Chondrocyte (in vitro differentiated cells): ENCODE measurements around the gene LITAF. TPM values are rescaled to one million over a fixed set of nuclear protein-coding genes. Genes with fewer than 3 reads are reported as not detected.

Experiments used
- DNase-seq: peaks from one replicate; pipeline ENCODE4 v3.0.0; 2021; ENCODE audit warnings: mixed read lengths, low spot score
- H3K27ac Mint-ChIP-seq: one replicate; pipeline ENCODE4 v1.8.0; 2021; ENCODE audit warnings: mild to moderate bottlenecking, moderate library complexity, mixed read lengths; ENCODE audit not compliant: unreplicated experiment
- H3K27me3 Mint-ChIP-seq: 2 replicates; pipeline ENCODE4 v1.8.0; 2021; ENCODE audit warnings: low read depth, mixed read lengths
- H3K36me3 Mint-ChIP-seq: 2 replicates; pipeline ENCODE4 v1.8.0; 2021; ENCODE audit warnings: low read depth, mixed read lengths
- H3K4me1 Mint-ChIP-seq: 2 replicates; pipeline ENCODE4 v1.8.0; 2021; ENCODE audit warnings: low read depth, mild to moderate bottlenecking, mixed read lengths
- H3K4me3 Mint-ChIP-seq: one replicate; pipeline ENCODE4 v1.8.0; 2021; ENCODE audit warnings: mild to moderate bottlenecking, moderate library complexity, mixed read lengths; ENCODE audit not compliant: unreplicated experiment
- H3K9me3 Mint-ChIP-seq: 2 replicates; pipeline ENCODE4 v1.8.0; 2021; ENCODE audit warnings: low read depth, mixed read lengths
- CTCF ChIP-seq: fragments of 200-600 bp; sonication (generic); IDR thresholded peaks from 2 replicates; pipeline ENCODE4 v1.5.0; 2021; ENCODE audit warnings: antibody characterized with exemption, mild to moderate bottlenecking, moderate library complexity
- total RNA-seq: library from RNA; stranded (reverse); gene quantifications from 3 replicates; pipeline ENCODE4 v1.2.1, GENCODE V29; 2021

Gene LITAF
- total RNA-seq, 1 donor from 2014 or later = 91.9 TPM

DNA sequence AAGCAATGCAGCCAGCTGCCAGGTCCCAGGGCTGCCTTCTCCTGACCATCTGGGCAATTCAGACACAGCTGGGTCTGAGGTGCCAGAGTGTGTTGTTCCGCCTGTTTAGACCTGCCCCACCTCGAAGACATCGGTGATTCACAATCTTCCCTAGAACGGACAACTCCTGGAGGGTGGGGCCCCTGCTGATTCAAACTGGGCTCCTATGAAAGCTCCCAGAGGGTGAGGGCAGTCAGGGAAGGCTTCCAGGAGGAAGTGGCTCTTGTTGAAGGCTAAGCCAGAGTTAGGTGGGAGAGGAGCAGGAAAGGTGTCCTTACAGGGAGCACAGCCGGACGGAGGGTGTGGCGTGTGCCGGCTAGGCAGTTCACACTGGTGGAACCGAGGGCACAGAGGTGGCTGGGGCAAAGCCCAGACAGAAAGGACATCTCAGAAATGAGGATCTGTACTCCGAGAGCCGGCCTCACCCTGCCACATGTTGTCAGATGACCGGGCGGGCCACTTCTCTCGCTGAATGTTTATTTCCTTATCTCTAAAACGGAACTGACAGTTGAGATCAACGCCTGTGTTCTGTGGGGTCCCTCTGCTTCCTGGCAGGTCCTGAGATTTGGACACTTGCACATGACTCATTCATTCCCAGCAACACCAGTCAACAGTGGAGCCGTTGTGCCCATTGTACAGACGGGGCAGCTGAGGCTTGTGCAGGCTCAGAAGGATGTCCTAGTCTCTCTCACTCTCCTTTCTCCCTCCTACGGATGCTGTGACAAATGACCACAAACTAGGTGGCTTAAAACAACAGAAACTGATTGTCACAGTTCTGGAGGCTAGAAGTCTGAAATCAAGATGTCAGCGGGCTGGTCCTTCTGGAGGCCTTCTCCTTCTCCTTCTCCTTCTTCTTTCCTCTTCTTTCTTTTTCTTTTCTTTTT is 26.9 kb upstream of the LITAF start:
- no peaks in the 10 kb centered on the region for H3K27me3 Mint-ChIP-seq
- no peak for TF ChIP-seq CTCF
- peaks cover 31% of the 10 kb centered on the region for H3K4me1 Mint-ChIP-seq
- H3K9me3 Mint-ChIP-seq = no peaks in the 10 kb centered on the region
- H3K36me3 Mint-ChIP-seq = no peaks in the 10 kb centered on the region
- no peak overlapping the region for H3K27ac Mint-ChIP-seq
- no peak for DNase-seq
- no peak overlapping the region for H3K4me3 Mint-ChIP-seq

- Mint-ChIP-seq H3K36me3 (no peaks in the 10 kb centered on the region), H3K27ac (no peak overlapping the region), H3K4me1 (peaks cover 31% of the 10 kb centered on the region), H3K27me3 (no peaks in the 10 kb centered on the region), H3K4me3 (no peak overlapping the region), H3K9me3 (no peaks in the 10 kb centered on the region)
- TF ChIP-seq CTCF = no peak
- no peak for DNase-seq
These were observed 25.9 kb upstream of the LITAF start for GRCh38 chr16:11612665-11613025.

GRCh38 chr16:11611871-11612664 is 25.3 kb upstream of the LITAF start:
- H3K4me3 Mint-ChIP-seq = no peak overlapping the region
- no peak overlapping the region for H3K27ac Mint-ChIP-seq
- H3K4me1 Mint-ChIP-seq = peaks cover 31% of the 10 kb centered on the region
- DNase-seq = no peak
- no peaks in the 10 kb centered on the region for H3K27me3 Mint-ChIP-seq
- no peaks in the 10 kb centered on the region for H3K9me3 Mint-ChIP-seq
- no peaks in the 10 kb centered on the region for H3K36me3 Mint-ChIP-seq
- TF ChIP-seq CTCF = no peak

DNA sequence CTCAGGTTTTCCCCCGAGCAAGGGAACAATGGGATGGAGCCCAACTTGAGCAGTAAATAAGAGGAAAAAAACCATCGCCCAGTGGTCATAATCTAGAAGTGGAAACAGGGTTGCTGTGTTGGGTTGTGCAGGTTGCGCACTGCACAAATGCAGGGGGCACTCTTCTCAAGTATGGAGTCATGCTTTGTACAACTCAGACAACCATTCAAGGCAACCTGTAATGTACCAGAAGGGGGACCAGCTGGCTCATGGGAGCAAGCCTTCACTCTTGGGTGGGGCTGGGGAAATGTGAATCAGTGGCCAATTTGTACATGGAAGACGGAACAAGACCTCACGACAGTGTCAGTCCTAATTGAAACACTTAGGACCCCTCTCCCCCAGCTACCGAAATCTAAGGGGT is 23.9 kb upstream of the LITAF start:
- no peak for TF ChIP-seq CTCF
- Mint-ChIP-seq H3K4me3 (no peak overlapping the region), H3K36me3 (no peaks in the 10 kb centered on the region), H3K4me1 (peaks cover 31% of the 10 kb centered on the region), H3K27ac (no peak overlapping the region), H3K9me3 (no peaks in the 10 kb centered on the region), H3K27me3 (no peaks in the 10 kb centered on the region)
- no peak for DNase-seq

DNA sequence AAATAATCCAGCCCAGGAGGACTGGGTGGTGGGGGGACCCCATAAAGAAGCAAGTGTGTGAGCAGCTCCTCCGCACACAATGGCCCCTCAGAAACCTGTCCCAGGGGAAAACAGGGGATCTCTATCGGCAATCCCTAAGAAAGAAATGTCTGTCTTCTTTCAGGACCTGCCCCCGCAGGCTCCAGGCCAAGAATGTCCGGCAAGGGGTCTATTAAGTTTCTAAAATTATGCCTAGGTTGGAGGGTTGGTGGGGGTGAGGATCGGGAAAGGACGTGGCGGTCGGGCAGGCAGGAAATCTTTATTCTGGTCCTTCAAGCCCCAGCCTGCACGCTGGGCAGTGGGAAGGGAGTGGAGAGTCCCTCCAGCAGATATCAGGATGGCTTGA is 23.4 kb upstream of the LITAF start:
- Mint-ChIP-seq H3K4me3 (no peak overlapping the region), H3K9me3 (no peaks in the 10 kb centered on the region), H3K4me1 (peaks cover 31% of the 10 kb centered on the region), H3K27me3 (no peaks in the 10 kb centered on the region), H3K36me3 (no peaks in the 10 kb centered on the region), H3K27ac (no peak overlapping the region)
- no peak for DNase-seq
- no peak for TF ChIP-seq CTCF
